ENCODE measurements around the gene GPT2.

GPT2 gene

GRCh38 chr16:46954562-46954961 is 70.4 kb downstream of the GPT2 start:
- Mint-ChIP-seq H3K9me3 (no peaks in the 10 kb centered on the region), H3K27ac (no peak overlapping the region), H3K36me3 (ENCODE audit: low read depth) (peaks cover 38% of the 10 kb centered on the region), H3K4me1 (no peaks in the 10 kb centered on the region), H3K4me3 (no peak overlapping the region), H3K27me3 (ENCODE audit: low read depth, poor library complexity) (no peaks in the 10 kb centered on the region)
- no peak for DNase-seq
- TF ChIP-seq CTCF (IDR thresholded peaks at IDR 0.05) = no peak

- Mint-ChIP-seq H3K4me1 (no peaks in the 10 kb centered on the region), H3K27ac (no peak overlapping the region), H3K9me3 (no peaks in the 10 kb centered on the region), H3K27me3 (ENCODE audit: low read depth, poor library complexity) (no peaks in the 10 kb centered on the region), H3K4me3 (no peak overlapping the region), H3K36me3 (ENCODE audit: low read depth) (peaks cover 79% of the 10 kb centered on the region)
- no peak for DNase-seq
- TF ChIP-seq CTCF (IDR thresholded peaks at IDR 0.05) = no peak
These were observed 77.5 kb downstream of the GPT2 start for GRCh38 chr16:46961373-46962353.

GRCh38 chr16:46962629-46963028 is 78.5 kb downstream of the GPT2 start:
- TF ChIP-seq CTCF (IDR thresholded peaks at IDR 0.05) = no peak
- Mint-ChIP-seq H3K4me1 (no peaks in the 10 kb centered on the region), H3K27ac (peak overlapping the region; percentile 4), H3K27me3 (ENCODE audit: low read depth, poor library complexity) (no peaks in the 10 kb centered on the region), H3K9me3 (no peaks in the 10 kb centered on the region), H3K36me3 (ENCODE audit: low read depth) (peaks cover 79% of the 10 kb centered on the region), H3K4me3 (no peak overlapping the region)
- no peak for DNase-seq

DNA sequence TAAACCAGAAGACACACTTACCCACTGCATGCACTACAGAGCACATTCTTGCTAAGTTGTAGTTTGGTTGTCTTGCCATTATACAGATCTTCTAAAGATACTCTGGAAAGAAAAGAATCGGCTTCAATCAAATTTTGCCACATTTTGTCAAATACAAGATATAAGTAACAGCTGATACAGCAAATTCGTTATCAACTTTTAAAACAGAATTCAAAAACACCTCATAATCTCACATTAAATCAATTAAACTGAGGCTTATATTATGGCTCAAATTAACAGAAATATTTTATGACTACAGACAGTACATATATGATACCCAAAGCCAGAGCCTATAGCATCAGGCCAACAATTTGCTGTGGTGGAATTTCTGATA is 83.9 kb downstream of the GPT2 start:
- H3K36me3 Mint-ChIP-seq (ENCODE audit: low read depth) = peaks cover 71% of the 10 kb centered on the region
- DNase-seq = no peak
- H3K4me1 Mint-ChIP-seq = peaks cover 25% of the 10 kb centered on the region
- no peaks in the 10 kb centered on the region for H3K9me3 Mint-ChIP-seq
- no peak for TF ChIP-seq CTCF (IDR thresholded peaks at IDR 0.05)
- no peak overlapping the region for H3K4me3 Mint-ChIP-seq
- H3K27ac Mint-ChIP-seq = no peak overlapping the region
- H3K27me3 Mint-ChIP-seq (ENCODE audit: low read depth, poor library complexity) = no peaks in the 10 kb centered on the region

GRCh38 chr16:46970089-46970488 is 85.9 kb downstream of the GPT2 start:
- Mint-ChIP-seq H3K27me3 (ENCODE audit: low read depth, poor library complexity) (peaks cover 3% of the 10 kb centered on the region), H3K36me3 (ENCODE audit: low read depth) (peaks cover 56% of the 10 kb centered on the region), H3K4me1 (peaks cover 39% of the 10 kb centered on the region), H3K4me3 (peak overlapping the region; percentile 38), H3K27ac (no peak overlapping the region), H3K9me3 (no peaks in the 10 kb centered on the region)
- DNase-seq = no peak
- TF ChIP-seq CTCF (IDR thresholded peaks at IDR 0.05) = no peak

- DNase-seq = no peak
- no peak for TF ChIP-seq CTCF (IDR thresholded peaks at IDR 0.05)
- Mint-ChIP-seq H3K4me3 (peak overlapping the region; percentile 91), H3K36me3 (ENCODE audit: low read depth) (peaks cover 46% of the 10 kb centered on the region), H3K27me3 (ENCODE audit: low read depth, poor library complexity) (peaks cover 3% of the 10 kb centered on the region), H3K27ac (peak overlapping the region; percentile 72), H3K9me3 (no peaks in the 10 kb centered on the region), H3K4me1 (peaks cover 39% of the 10 kb centered on the region)
These were observed 87.1 kb downstream of the GPT2 start for GRCh38 chr16:46971271-46971670.

All from nephron progenitor cell (in vitro differentiated cells).